ENCODE data around the gene GFPT2. TPM values are rescaled to one million over a fixed set of nuclear protein-coding genes. Genes with fewer than 3 reads are reported as not detected.

GFPT2 gene
- total and polyA plus RNA-seq, 2 of the 8 experiments (the other 6 are each of a cell fraction or from before 2014, with no cell fraction given) = 83.7 to 143 TPM

DNA sequence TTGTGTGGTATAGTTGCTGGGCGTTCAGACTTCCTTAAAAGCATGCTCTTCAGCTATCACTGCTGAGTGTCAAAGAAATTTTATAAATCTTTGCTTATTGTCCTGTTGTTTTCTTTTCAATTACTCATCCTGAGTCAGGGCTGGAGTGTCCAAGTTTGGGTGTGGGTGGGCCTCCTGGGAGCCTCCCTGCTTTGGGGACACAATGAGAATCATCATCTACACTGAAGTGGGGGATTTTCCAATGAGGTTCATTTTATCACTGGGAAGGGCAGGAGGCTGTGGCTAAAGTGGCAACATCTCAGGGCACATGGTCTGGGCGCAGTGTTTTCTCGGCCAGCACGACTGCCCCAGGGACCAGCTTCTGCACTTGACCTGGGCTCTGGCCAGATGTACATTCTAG is 19.5 kb downstream of the GFPT2 start:
- POLR2A ChIA-PET (ENCODE audit: partially characterized antibody) = interaction anchor here (0.8 to 10.9 kb wide), 2 partner anchors 9 to 11 kb away, joined by 4 to 146 read pairs; no protein-coding TSS in a partner anchor
- no peak for TF ChIP-seq PHF8 (conservative IDR thresholded peaks at IDR 0.05; ENCODE audit: low read depth, low read length)
- TF ChIP-seq KDM1A (IDR thresholded peaks at IDR 0.05; ENCODE audit: borderline replicate concordance, low read length) = no peak
- TF ChIP-seq SIRT6 (IDR thresholded peaks at IDR 0.05; ENCODE audit: low read length) = no peak
- no peak for TF ChIP-seq CTCF (IDR thresholded peaks at IDR 0.05; ENCODE audit: control extremely low read depth in 1 of 3, insufficient read depth in 1 of 3, low read depth in 1 of 3, low read length in 3 of 3)
- no peak for TF ChIP-seq HDAC6 (IDR thresholded peaks at IDR 0.05; ENCODE audit: low read depth, low read length)
- TF ChIP-seq CBX5 (IDR thresholded peaks at IDR 0.05; ENCODE audit: low read depth, low read length) = no peak
- TF ChIP-seq HDAC2 (IDR thresholded peaks at IDR 0.05; ENCODE audit: borderline replicate concordance in 1 of 2, low read depth in 2 of 2, low read length in 2 of 2) = no peak
- TF ChIP-seq ZNF274 (IDR thresholded peaks at IDR 0.05; ENCODE audit: borderline replicate concordance, extremely low read depth, low read length) = no peak
- no peak for TF ChIP-seq CHD2 (IDR thresholded peaks at IDR 0.05; ENCODE audit: low read length)
- TF ChIP-seq EGR1 (IDR thresholded peaks at IDR 0.05; ENCODE audit: borderline replicate concordance, low read depth, low read length) = no peak

More for the DNA sequence above, 19.5 kb downstream of the GFPT2 start:
- no peaks in the 10 kb centered on the region for H3K27me3 ChIP-seq (replicated peaks in 1 of 4; ENCODE audit: control insufficient read depth in 3 of 4, extremely low read depth in 1 of 4, insufficient read depth in 3 of 4, low read length in 3 of 4)
- H3K4me1 ChIP-seq (replicated peaks in 1 of 4; ENCODE audit: control insufficient read depth in 3 of 4, insufficient read depth in 4 of 4, low read length in 3 of 4) = peaks cover 12 to 16% (median 12%) of the 10 kb centered on the region in 4 experiments
- no peak overlapping the region for H3K27ac ChIP-seq (ENCODE audit: low read depth, low read length)
- no peak overlapping the region for H2BK120ac ChIP-seq (replicated peaks; ENCODE audit: low read depth, low read length)
- H3K36me3 ChIP-seq (ENCODE audit: control insufficient read depth in 2 of 4, insufficient read depth in 4 of 4, low read length in 3 of 4) = peaks cover 43 to 69% (median 64%) of the 10 kb centered on the region in 4 experiments
- no peak overlapping the region for H4K5ac ChIP-seq (ENCODE audit: insufficient read length, low read depth, low read length)
- no peak for DNase-seq (ENCODE audit: low read depth in 1 of 2, low spot score in 2 of 2)
- no peaks in the 10 kb centered on the region for H3K9me3 ChIP-seq (ENCODE audit: insufficient read depth in 2 of 2, low read depth in 1 of 2, low read length in 1 of 2)
- no peak overlapping the region for H2AK5ac ChIP-seq (ENCODE audit: low read depth, low read length)
- H2BK12ac ChIP-seq (ENCODE audit: low read depth, low read length) = peak overlapping the region; percentile 71; the same call in 1 of the 2 replicates
- no peak overlapping the region for H4K8ac ChIP-seq (ENCODE audit: extremely low read depth, insufficient read depth, low read length)
- H3K18ac ChIP-seq (ENCODE audit: extremely low read depth, low read length) = peak overlapping the region; percentile 32; the same call in 1 of the 2 replicates
- no peaks in the 10 kb centered on the region for H3K23me2 ChIP-seq (ENCODE audit: low read depth, low read length)
- no peak overlapping the region for H3K14ac ChIP-seq (ENCODE audit: insufficient read length)
- H3K4me3 ChIP-seq (ENCODE audit: extremely low read depth in 1 of 4, insufficient read depth in 2 of 4, low read depth in 3 of 4, low read length in 4 of 4) = no peak overlapping the region
- no peak for FAIRE-seq
- no peak overlapping the region for H3K4ac ChIP-seq (replicated peaks; ENCODE audit: insufficient read length, low read depth, low read length)
- H2BK20ac ChIP-seq (ENCODE audit: low read length) = no peak overlapping the region; the same call in 1 of the 2 replicates
- H4K91ac ChIP-seq (replicated peaks; ENCODE audit: insufficient read length, low read length) = peak overlapping the region; percentile 19
- WGBS, 2 experiments (ENCODE audit: extremely low coverage in 1 of 2, insufficient coverage in 1 of 2, insufficient read length in 1 of 2, insufficient replicate concordance in 2 of 2, low coverage in 1 of 2, low lambda C conversion rate in 2 of 2, missing lambda C conversion rate in 1 of 2) = 92% methylated on average over 4 of the region's 4 CpGs; no CpG with 5 or more reads in 1 of the 2 experiments
- peak overlapping the region; percentile 54; the same call in 1 of the 2 replicates for H2BK5ac ChIP-seq (ENCODE audit: low read depth, low read length)
- H3K4me2 ChIP-seq (ENCODE audit: insufficient read depth in 1 of 2, low read depth in 2 of 2, low read length in 2 of 2) = no peak overlapping the region
- H3K9ac ChIP-seq (replicated peaks in 1 of 4; ENCODE audit: extremely low read depth in 1 of 4, low read depth in 3 of 4, low read length in 3 of 4) = no peak overlapping the region
- H3K79me1 ChIP-seq (ENCODE audit: low read depth, low read length) = peaks cover 2% of the 10 kb centered on the region; the same call in 1 of the 2 replicates
- H4K20me1 ChIP-seq (replicated peaks in 1 of 2; ENCODE audit: control insufficient read depth in 1 of 2, insufficient read depth in 2 of 2, low read length in 2 of 2) = peaks cover 0 to 2% of the 10 kb centered on the region in 2 experiments
- H3K23ac ChIP-seq (ENCODE audit: insufficient read length) = no peak overlapping the region
- no peak overlapping the region for H2AFZ ChIP-seq (ENCODE audit: low read length)
- H3K56ac ChIP-seq (replicated peaks; ENCODE audit: insufficient read length, low read depth, low read length) = no peak overlapping the region
- H3K79me2 ChIP-seq (ENCODE audit: control insufficient read depth in 1 of 2, insufficient read depth in 2 of 2, low read length in 2 of 2) = peaks cover 0 to 3% of the 10 kb centered on the region in 2 experiments; a peak in 1 of 4 replicates
- no peak overlapping the region for H2BK15ac ChIP-seq (ENCODE audit: low read length)
- CTCF ChIA-PET (ENCODE audit: partially characterized antibody) = interaction anchor here (1.4 to 14.0 kb wide), 4 partner anchors 10 to 139 kb away, joined by 3 to 192 read pairs (median 28); no protein-coding TSS in a partner anchor

All from H1 (cell line).